ENCODE data around the gene ADCY9. TPM values are rescaled to one million over a fixed set of nuclear protein-coding genes. Genes with fewer than 3 reads are reported as not detected.

The ADCY9 gene
- total and polyA plus RNA-seq, 2 donors (not counting 1 experiment from before 2014, with no cell fraction given) = 1.7 to 2.1 TPM

DNA sequence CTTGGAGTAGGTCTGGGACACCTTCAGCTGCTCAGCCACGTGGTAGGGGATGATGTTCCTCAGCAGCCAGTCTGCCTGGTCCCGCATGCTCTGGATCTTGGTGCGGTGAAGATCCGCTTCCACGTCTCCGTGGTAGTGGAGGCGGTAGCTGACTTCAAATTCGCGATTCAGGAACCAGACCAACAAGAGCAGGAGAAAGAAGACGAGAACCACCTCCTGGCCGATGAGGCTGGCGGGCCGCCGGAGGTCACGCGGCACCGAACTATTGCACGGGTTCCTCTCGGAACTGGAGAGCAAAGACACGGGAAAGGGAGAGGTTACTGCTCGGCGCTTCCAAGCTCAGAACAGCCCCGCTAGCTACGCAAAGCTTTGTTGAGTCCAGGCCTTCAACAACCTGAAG lies 149.6 kb downstream of the ADCY9 start:
- H3K79me2 ChIP-seq (ENCODE audit: control insufficient read depth, insufficient read depth, low read length) = no peaks in the 10 kb centered on the region
- peaks cover 0 to 16% (median 0%) of the 10 kb centered on the region in 3 donors for H3K9me3 ChIP-seq (ENCODE audit: control extremely low read depth in 1 of 3, control insufficient read depth in 2 of 3, insufficient read depth in 1 of 3, low read length in 2 of 3)
- Mint-ChIP-seq H3K4me3 (no peak overlapping the region), H3K27me3 (peaks cover 13% of the 10 kb centered on the region), H3K4me1 (peaks cover 16% of the 10 kb centered on the region), H3K27ac (no peak overlapping the region), H3K9me3 (ENCODE audit: insufficient read depth) (no peaks in the 10 kb centered on the region)
- no peak overlapping the region for H2AFZ ChIP-seq (ENCODE audit: insufficient read depth, low read depth, low read length, poor library complexity, severe bottlenecking)
- H3K36me3 ChIP-seq (replicated peaks in 1 of 2; ENCODE audit: control extremely low read depth in 1 of 2, control insufficient read depth in 1 of 2, extremely low read depth in 1 of 2, insufficient read depth in 2 of 2, low read length in 1 of 2) = no peaks in the 10 kb centered on the region
- no peak overlapping the region for H3K4me3 ChIP-seq (ENCODE audit: control extremely low read depth in 1 of 5, extremely low read depth in 1 of 5, insufficient read depth in 1 of 5, low read depth in 2 of 5, low read length in 4 of 5)
- no peak overlapping the region for H3K9ac ChIP-seq (ENCODE audit: low read length)
- H4K20me1 ChIP-seq (ENCODE audit: control insufficient read depth, insufficient read depth, low read length, poor library complexity, severe bottlenecking) = no peaks in the 10 kb centered on the region
- H3K4me2 ChIP-seq (replicated peaks; ENCODE audit: low read depth, low read length, poor library complexity, severe bottlenecking) = no peak overlapping the region
- ChIA-PET CTCF (no interaction called here), POLR2A (no interaction called here)
- TF ChIP-seq CTCF (IDR thresholded peaks at IDR 0.05) (no peak), EZH2 (IDR thresholded peaks at IDR 0.05; ENCODE audit: borderline replicate concordance, insufficient read depth, low read depth, low read length, poor library complexity, severe bottlenecking) (no peak)
- intact Hi-C loops (cut with micrococcal nuclease) = no loop called here
- H3K4me1 ChIP-seq (ENCODE audit: control insufficient read depth in 2 of 2, insufficient read depth in 2 of 2, low read length in 2 of 2) = peaks cover 11 to 15% of the 10 kb centered on the region in 2 donors
- WGBS (ENCODE audit: insufficient coverage) = 96% methylated on average over 24 of the region's 24 CpGs
- DNase-seq = no peak
- H3K27me3 ChIP-seq (replicated peaks in 1 of 4; ENCODE audit: control extremely low read depth in 1 of 4, control insufficient read depth in 3 of 4, insufficient read depth in 4 of 4, low read length in 3 of 4) = peaks cover 0 to 3% (median 1%) of the 10 kb centered on the region in 4 experiments
- ATAC-seq (ENCODE audit: low read depth) = no peak
- H3K27ac ChIP-seq (ENCODE audit: low read length in 2 of 2) = no peak overlapping the region

- CTCF ChIA-PET = no interaction called here
Measured at GRCh38 chr16:3965781-3966582, 150.3 kb downstream of the ADCY9 start.

More at GRCh38 chr16:3965781-3966582, 150.3 kb downstream of the ADCY9 start:
- Mint-ChIP-seq H3K27ac (no peak overlapping the region), H3K27me3 (peaks cover 13% of the 10 kb centered on the region), H3K9me3 (ENCODE audit: insufficient read depth) (no peaks in the 10 kb centered on the region), H3K4me3 (no peak overlapping the region), H3K4me1 (peaks cover 16% of the 10 kb centered on the region)
- 98% methylated on average over 50 of the region's 50 CpGs for WGBS (ENCODE audit: insufficient coverage)
- ATAC-seq (ENCODE audit: low read depth) (no peak), DNase-seq (no peak)
- Histone ChIP-seq H4K20me1 (ENCODE audit: control insufficient read depth, insufficient read depth, low read length, poor library complexity, severe bottlenecking) (no peaks in the 10 kb centered on the region), H2AFZ (ENCODE audit: insufficient read depth, low read depth, low read length, poor library complexity, severe bottlenecking) (no peak overlapping the region), H3K9ac (ENCODE audit: low read length) (no peak overlapping the region), H3K27me3 (replicated peaks in 1 of 4; ENCODE audit: control extremely low read depth in 1 of 4, control insufficient read depth in 3 of 4, insufficient read depth in 4 of 4, low read length in 3 of 4) (peaks cover 0 to 7% (median 1%) of the 10 kb centered on the region in 4 experiments), H3K4me1 (ENCODE audit: control insufficient read depth in 2 of 2, insufficient read depth in 2 of 2, low read length in 2 of 2) (peaks cover 11 to 15% of the 10 kb centered on the region in 2 donors), H3K36me3 (replicated peaks in 1 of 2; ENCODE audit: control extremely low read depth in 1 of 2, control insufficient read depth in 1 of 2, extremely low read depth in 1 of 2, insufficient read depth in 2 of 2, low read length in 1 of 2) (no peaks in the 10 kb centered on the region), H3K4me2 (replicated peaks; ENCODE audit: low read depth, low read length, poor library complexity, severe bottlenecking) (no peak overlapping the region), H3K79me2 (ENCODE audit: control insufficient read depth, insufficient read depth, low read length) (no peaks in the 10 kb centered on the region), H3K27ac (ENCODE audit: low read length in 2 of 2) (no peak overlapping the region), H3K9me3 (ENCODE audit: control extremely low read depth in 1 of 3, control insufficient read depth in 2 of 3, insufficient read depth in 1 of 3, low read length in 2 of 3) (peaks cover 0 to 16% (median 0%) of the 10 kb centered on the region in 3 donors), H3K4me3 (ENCODE audit: control extremely low read depth in 1 of 5, extremely low read depth in 1 of 5, insufficient read depth in 1 of 5, low read depth in 2 of 5, low read length in 4 of 5) (no peak overlapping the region)
- POLR2A ChIA-PET = no interaction called here
- intact Hi-C loops (cut with micrococcal nuclease) = no loop called here
- TF ChIP-seq EZH2 (IDR thresholded peaks at IDR 0.05; ENCODE audit: borderline replicate concordance, insufficient read depth, low read depth, low read length, poor library complexity, severe bottlenecking) (no peak), CTCF (IDR thresholded peaks at IDR 0.05) (no peak)

Measured in B cell (primary cell).